NK-92 (cell line): Measurements from ENCODE around the gene TST.

Experiments
- DNase-seq: peaks from one replicate; lab custom pipeline; 2025; ENCODE audit not compliant: unreplicated experiment; lab: John Stamatoyannopoulos, UW

The TST gene

DNA sequence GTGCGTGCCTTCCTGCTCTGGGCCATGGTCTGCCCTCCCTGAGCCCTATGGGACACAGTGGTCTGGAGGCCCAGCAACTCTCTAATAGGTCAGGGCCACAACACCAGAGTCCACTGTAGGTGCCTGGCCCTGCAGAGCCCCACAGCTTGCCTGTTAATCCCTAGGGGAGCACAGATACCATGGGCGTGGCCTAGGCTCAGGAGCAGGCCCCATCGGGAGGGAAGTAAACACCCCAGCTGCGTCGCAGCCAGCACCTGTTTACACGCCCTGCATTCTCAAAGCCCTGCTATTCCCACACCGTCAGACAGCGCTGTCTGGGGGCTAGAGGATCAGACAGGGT is 34.8 kb upstream of the TST start:
- no peak for DNase-seq

DNA sequence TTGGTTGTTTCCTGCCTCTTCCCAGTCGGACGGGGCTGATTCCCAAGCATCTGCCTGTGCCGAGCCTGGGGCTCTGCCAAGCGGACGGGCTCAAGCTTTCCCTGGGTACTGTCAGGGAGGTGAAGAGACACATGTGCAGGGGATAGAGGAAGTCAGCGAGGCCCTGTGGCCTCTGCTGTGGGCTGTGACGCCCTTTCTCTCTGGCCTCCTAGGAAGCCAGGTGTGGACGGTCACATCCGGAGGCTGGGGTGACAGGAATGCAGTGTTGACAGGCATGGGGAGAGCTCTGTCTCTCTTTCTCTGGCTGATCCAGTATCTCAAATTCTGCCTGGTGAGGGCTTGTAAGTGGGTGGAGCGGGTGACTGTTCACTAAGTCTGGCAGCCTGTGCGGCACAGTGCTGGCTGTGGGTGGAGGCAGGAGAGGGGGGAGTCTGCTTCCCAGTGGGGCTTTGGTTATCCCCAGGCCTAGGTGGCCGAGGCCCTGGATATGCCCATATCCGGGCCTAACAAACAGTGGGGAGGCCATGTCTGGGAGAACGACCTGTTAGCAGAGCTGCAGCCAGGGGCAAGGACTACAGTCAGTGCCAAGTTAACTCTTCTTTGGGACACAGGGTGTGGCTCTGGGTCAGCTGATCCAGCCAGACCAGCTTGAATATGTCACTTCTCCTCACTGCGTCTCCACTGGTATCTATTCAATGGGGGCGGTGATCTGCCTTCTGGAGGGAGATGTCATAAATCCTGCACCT is 34.2 kb upstream of the TST start:
- no peak for DNase-seq

DNA sequence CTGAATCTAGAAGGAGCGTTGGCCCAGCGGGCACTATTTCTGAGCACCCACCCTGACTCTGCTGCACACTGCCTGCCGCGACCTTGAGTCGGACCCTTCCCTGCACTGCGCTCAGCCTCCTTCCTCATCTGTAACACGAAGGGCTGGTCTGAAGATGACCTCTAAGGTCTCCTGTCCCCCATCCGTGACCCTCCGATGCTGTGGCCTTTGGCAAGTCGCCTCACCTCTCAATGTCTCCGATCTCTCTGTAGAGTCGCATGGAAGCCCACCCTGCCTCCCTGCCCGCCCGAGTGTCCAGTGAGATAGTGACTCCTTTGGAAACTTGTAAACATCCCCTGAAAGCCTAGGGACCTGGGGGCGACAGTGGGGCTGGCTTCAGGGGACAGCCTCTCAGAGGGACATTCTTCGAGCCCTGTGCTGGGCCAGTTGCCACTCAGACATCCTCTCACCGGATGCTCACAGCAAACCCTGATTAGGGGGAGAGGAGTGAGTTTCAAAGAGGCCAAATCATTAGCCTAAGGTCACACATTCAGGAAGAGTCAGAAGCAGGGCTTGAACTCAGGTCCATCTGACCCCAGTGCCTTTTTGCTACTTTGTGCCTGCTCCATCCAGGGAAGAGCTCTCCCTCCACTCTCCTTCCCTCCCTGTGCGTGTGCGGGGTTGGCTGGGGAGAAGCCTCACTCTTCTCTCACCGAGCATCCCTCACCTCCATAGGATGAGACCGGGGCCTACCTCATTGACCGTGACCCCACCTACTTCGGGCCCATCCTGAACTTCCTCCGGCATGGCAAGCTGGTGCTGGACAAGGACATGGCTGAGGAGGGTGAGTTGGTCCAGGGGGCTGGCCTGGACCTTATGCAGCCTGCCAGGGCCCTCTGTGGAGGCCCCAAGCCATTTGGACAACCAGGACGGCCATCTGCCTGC is 33.4 kb upstream of the TST start:
- no peak for DNase-seq

DNA sequence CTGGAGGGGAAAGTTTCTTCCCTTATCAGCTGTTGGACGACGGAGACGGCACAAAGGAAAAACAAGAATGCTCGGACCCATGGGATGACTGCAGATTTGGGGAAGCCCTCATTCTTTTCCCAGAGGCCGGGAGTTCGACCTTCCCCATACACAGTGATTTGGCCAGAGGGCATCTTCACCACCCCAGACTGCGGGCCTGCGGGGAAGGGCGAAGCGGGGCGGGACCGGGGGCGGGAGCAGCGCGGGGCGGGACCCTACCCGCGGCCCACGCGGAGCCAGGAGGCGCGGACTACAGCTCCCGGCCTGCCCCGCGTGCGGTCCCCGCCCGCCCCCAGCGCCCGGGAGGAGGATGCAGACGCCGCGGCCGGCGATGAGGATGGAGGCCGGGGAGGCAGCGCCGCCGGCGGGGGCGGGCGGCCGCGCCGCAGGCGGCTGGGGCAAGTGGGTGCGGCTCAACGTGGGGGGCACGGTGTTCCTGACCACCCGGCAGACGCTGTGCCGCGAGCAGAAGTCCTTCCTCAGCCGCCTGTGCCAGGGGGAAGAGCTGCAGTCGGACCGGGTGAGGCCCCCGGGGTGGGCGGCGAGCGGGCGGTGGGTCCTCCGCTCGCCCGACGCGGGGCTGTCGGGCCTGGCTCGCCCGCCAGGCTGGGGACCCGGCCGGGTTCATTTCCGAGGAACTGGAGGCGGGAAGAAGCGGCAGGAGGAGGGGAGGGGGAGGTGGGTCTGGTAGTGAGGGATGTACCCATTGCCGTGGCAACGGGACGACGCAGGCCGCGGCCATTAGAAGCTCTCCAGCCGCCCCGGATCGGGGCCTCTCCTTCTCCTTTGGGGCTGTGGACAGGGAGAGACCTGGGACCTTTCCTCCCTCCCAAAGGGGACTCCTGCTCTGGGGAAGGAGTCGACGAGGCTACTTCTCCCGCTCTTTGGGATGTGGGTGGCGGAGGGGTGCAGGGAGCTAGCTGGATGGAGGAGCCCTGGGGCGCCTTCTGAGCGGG is 32.4 kb upstream of the TST start, which contains the start of gene KCTD17:
Gene KCTD17, plus strand, starts transcription at position 352 of the 995 bp plus-strand sequence. Its CDS starts 19 bp downstream, at position 371.
- no peak for DNase-seq

DNA sequence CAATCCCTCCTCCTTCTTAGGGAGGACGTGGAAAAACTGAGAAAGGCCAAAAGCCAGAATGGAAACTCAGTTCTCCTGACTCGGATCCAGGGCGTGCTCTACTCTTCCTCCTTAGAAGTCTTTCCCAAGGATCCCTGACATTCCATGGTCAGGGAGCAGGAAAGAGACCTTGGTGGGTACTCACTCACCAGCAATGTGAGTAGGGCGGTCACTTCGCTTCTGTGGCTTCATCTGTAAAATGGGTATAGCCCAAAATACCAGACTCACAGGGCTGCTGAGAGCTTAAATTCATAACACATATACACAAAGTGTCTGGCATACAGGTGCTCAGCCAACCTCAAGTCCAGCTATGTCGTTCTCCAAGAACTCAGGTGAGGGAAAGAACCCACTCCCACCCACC is 31.7 kb upstream of the TST start:
- no peak for DNase-seq

DNA sequence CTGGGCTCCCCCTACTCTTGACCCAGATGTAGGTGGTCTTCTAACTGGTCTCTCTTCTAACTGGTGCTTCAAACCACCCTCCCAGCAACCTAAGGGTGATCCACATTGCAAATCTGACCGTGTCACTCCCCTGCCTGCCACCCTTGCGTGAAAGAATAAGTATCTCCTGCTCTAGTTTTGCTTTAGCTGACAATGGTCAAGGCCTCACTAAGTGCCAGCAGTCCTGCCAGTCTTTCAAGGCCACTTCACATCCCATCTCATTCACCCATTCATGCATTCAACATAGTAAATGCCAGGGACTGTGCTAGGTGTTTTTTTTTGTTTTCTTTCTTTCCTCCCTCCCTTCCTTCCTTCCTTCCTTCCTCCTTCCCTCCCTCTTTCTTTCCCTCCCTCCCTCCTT is 30.0 kb upstream of the TST start:
- DNase-seq = no peak

DNA sequence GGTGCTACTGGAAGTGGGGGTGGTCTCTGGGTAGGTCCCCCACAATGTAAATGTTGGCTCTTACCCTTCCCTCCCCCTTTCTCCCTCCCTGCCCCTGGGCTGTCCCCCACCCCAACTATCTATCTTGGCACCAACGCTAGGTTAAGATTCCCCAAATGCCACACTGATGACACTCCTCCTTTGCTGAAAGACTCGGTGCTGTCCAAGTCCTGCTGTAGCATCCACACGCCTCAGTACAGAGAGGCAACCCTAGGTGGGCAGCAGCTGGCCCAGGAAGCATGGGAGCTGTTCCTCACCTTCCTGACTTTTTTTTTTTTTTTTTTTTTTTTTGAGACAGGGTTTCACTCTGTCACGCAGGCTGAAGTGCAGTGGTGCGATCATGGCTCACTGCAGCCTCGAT is 28.9 kb upstream of the TST start:
- DNase-seq = no peak

DNA sequence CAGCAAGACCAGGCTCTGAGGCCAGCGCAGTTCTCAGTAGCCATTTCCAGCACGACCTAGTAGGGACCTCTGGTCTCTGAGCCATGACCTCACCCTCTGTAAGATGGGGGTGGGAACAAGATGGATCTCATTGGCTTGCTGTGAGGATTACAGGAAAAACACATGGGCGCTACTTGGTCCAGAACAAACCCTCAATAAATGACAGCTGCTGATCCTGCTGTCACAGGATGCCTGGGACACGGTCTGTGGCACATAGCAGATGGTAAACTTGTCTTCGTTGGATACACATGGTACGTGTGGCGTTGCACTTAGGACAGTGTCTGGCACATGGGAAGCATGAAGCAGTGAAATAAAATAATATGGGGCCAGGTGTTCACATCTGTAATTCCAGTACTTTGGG is 27.8 kb upstream of the TST start:
- DNase-seq = no peak

DNA sequence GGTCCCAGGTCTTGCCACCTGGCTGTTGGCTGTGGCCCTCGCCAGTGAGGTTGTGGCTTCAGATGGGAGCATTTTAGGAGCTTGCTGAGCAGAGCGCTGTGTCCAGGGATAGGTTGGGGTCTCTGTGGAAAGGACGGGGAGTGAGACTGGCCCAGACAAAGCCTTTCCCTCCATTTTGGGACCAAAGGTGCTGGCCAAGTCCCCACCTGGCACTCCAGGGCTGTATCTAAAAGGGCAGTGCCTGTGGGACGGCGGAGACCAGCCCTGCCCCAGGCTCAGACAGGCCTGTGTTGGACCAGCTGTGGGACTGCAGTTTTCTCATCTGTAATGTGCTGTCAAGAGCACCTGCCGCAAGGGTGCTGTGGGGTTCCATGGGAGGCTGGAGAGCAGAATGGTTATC is 27.3 kb upstream of the TST start:
- DNase-seq = no peak

DNA sequence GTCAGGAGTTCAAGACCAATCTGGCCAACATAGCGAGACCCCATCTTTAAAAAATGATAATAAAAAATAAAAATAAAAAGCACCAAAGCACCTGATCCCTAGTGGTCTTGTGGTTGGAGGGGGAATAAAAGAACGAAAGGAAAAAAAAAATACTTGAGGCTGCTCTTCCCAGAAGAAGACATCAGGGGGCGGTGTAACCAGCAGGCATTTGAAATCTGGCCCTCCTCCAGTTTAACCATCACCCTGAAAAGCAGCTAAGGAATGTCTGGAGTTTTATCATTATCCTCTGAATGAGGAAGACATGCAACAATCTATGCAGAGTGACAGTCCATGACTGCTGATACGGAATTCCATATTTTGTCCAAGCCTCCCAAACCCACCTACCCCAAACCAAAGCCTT is 26.7 kb upstream of the TST start:
- DNase-seq = no peak

DNA sequence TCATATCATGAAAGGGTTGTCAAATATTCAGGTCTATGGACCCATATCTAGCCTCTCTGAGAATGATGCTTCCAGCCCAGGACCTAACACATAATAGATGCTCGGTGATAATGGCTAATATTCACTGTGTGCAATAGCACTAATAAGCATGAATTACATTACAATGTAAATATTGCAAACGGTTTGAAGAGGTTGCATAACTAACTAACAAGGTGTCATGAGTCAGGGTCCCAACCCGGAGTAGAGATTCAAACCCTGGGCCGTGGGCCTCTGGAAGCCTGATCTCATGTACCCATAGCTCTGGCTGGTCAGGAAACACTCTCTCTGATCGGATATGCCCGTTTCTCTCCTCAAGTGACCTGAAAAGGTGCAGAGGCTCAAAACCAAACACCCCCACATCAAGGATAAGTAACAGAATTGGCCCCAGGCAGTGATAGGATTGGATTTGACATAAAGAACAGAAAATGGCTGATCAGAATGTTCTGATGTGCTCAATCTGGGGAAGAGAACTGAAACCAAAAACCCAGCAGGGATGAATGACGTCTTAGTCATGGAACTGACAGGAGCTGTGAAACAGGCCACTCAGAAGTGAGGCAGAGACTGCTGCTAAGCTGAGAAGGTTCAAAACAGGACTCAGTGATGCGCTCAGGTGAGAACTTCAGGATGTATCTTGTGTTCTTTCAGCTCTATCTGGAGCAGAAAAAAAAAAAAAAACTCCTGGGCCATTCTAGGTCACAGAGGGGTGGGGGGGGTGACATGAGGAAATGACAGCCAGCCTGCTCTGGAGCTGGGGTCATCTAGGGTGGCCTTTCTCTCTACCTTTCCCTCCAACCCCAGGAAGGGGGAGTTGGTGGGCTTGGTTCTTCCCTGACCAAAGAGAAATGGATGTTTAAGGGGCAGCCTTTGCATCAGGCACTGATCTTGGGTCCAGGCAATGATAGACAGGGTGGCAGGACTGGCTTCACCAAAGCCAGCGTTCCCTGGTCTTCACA is 25.7 kb upstream of the TST start:
- no peak for DNase-seq

DNA sequence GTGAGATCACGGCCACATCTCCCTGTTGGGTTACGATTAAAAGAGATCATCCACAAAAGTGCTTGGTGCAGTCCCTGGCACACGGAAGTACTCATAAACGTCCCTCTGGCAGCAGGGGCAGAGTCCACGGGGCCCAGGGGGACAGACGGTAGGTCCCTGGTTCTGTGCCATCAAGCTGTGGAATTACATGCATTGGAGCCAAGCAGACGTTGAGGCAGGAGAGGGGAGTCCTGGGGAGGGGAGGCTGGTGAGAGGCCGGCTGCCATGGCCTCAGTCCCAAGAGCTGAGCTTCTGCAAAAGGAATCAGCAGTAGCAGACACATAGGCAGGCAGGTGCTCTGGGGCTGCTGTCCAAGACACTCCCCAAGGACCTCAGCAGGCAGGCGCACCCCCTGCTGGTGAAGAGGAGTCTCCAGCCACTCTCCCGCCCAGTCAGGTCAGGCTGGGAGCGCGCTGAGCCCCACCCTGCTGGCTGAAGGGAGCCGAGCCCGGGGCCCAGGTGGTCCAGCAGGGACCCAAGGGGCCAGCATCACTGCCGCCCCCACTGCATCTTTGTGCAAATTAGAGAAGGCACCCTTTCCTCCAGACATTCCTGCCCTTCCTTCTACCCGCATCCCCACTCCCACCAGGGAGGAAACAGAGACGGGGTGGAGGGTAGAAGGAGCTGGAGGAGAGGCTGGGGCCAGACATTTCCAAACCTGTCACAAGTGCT is 24.7 kb upstream of the TST start:
- no peak for DNase-seq

DNA sequence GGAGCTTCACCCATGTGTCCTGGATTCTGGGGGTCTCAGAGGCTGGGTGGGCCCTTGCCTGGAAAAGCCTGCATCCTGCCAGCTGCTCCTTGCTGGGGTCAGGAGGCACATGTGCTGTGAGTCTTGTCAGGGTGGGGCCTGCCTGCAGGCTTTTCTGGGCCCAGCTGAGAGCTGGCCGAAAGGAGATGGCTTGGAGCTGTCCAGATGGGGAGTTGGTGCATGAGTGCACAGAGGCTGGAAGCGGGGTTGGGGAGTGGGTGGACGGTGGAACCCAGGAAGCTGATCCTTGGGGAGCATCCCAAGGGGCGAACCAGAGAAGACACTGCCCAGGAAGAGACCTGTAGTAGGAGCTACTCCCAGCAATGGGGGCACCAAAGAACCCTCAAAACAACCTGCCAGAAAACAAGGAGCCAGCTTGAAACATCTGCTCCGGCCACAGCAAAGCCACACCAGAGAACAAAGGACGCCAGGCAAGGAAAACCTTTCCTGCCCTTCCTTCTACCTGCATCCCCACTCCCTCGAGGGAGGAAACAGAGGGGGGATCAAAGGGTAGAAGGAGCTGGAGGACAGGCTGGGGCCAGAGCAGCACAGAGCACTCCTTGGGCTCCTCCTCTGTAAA is 24.1 kb upstream of the TST start:
- DNase-seq = no peak

DNA sequence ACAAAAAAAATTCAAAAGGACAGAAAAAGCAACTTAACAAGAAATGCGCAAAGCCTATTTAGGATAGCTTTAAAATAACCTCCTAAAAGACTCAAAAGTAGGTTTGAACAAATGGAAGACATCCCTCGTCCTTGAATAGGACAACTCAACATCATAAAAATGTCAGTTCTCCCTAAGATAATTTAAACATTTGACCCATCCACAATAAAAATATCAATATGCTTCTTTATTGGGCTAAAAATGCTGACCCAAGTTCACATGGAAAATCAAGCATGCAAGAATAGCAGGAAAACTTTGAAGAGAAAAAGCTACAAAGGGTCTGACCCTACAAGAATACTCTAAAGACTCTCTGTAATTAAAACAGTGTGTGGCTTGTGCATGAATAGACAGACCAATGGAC is 20.2 kb upstream of the TST start:
- DNase-seq = no peak

DNA sequence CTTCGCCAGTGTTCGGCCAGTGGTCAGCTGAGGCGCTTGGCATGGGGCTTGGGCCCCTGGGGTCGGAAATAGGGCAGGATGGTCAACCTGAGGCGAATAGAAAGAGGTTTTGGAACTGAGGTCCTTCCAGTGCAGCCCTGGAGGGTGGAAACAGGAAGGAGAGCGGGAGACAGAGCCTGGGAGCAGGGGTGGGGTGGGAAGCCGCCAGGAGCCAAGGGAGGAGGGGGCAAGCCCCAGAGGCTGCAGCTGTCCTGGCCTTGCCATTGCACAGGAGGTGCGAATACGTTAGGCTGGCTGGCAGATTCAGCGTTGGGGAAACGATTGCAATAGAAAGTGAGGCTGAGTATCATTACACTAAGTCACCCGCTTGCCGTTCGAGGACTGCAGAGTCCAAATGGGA is 18.4 kb upstream of the TST start:
- DNase-seq = no peak

DNA sequence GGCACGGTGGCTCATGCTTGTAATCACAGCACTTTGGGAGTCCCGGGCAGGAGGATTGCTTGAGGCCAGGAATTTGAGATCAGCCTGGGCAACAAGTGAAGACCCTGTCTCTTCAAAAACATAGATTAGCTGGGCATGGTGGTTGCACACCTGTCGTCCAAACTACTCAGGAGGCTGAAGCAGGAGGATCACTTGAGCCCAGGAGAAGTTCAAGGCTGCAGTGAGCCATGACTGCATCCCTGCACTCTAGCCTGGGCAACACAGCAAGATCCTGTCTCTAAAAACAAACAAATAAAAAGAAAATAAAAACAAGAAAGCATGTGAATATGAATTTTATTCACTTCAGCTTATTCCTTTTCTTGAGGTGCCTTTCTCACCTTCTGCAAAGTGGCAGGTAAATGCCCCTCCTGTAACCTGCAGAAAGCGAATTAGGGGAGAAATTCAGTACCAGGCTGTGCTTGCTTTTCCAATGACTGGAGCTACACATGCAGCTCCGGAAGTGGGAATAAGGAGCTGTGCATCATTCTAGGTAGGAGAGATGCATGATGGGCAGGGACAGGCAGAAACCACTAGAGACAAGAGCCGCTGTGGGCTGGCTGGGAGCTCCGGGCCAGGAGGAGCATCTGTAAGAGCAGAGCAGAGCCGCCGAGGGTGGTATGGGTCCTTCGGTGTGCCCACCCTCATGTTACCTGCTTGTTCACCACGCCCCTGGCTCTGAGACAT is 17.6 kb upstream of the TST start:
- DNase-seq = no peak

DNA sequence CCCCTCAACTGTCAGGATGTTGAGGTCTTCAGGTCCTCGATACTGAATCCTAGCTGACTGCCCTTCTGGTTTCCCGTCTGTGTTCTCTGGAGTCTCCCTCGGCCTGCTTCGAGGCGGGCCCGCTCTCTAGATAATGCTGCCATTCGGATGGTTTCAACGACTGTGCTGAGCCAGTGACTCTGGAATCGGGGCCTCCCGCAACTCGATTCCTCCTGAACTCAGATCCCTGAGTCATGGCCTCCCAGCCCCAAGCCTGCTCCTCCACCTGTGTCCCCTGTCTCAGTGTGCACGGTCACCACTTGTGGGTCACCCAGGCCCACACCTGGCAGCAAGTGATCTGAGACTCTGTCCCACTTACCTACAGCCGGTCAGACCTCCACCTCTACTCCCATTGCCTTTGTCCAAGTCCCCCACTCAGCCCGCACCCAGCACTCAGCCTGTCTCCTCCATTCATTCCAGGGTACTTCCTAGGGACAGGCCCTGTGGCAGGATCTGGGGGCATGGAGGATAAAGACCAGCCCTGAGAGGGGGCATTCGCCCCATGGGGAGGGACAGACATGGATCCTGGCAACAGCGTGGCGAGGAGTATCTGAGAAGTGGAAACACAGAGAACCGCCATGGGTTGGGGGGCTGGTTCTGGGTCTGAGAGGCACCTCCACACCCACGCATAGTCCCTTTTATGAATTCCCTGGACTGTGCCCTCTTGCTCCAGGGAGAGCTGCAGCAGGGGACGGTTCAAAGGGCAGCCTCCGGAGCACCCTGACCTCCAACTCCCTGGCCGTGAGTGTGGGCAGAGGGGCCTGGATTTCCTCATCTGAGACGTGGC is 14.6 kb upstream of the TST start:
- no peak for DNase-seq
